ENCODE results near the gene OR6N2.

Gene OR6N2

GRCh38 chr1:158781104-158781503 is at the start of gene OR6N2:
TSS of gene OR6N2 (minus strand) at chr1:158781204. CDS start at chr1:158777635, 3,569 bp downstream.
- H3K4me3 ChIP-seq (replicated peaks; ENCODE audit: low read depth, low read length) = no peak within 1 kb of the TSS
- DNase-seq (ENCODE audit: extremely low read depth, low read depth) = no peak
- TF ChIP-seq CTCF (IDR thresholded peaks at IDR 0.05; ENCODE audit: low read depth, low read length, missing control alignments) = no peak

- TF ChIP-seq CTCF (IDR thresholded peaks at IDR 0.05; ENCODE audit: low read depth, low read length, missing control alignments) = no peak
- DNase-seq (ENCODE audit: extremely low read depth, low read depth) = no peak
- no peak overlapping the region for H3K4me3 ChIP-seq (replicated peaks; ENCODE audit: low read depth, low read length)
Measured at GRCh38 chr1:158830074-158830677, 49.2 kb upstream of the OR6N2 start.

- no peak overlapping the region for H3K4me3 ChIP-seq (replicated peaks; ENCODE audit: low read depth, low read length)
- TF ChIP-seq CTCF (IDR thresholded peaks at IDR 0.05; ENCODE audit: low read depth, low read length, missing control alignments) = no peak
Measured at GRCh38 chr1:158821723-158822122, 40.7 kb upstream of the OR6N2 start.

GRCh38 chr1:158819461-158820443 is 38.7 kb upstream of the OR6N2 start:
- DNase-seq (ENCODE audit: extremely low read depth, low read depth) = no peak
- H3K4me3 ChIP-seq (replicated peaks; ENCODE audit: low read depth, low read length) = no peak overlapping the region
- TF ChIP-seq CTCF (IDR thresholded peaks at IDR 0.05; ENCODE audit: low read depth, low read length, missing control alignments) = no peak

More at GRCh38 chr1:158821723-158822122, 40.7 kb upstream of the OR6N2 start:
- DNase-seq (ENCODE audit: extremely low read depth, low read depth) = no peak

- no peak for TF ChIP-seq CTCF (IDR thresholded peaks at IDR 0.05; ENCODE audit: low read depth, low read length, missing control alignments)
- H3K4me3 ChIP-seq (replicated peaks; ENCODE audit: low read depth, low read length) = no peak overlapping the region
- no peak for DNase-seq (ENCODE audit: extremely low read depth, low read depth)
Measured at GRCh38 chr1:158818975-158819431, 38.0 kb upstream of the OR6N2 start.

- no peak overlapping the region for H3K4me3 ChIP-seq (replicated peaks; ENCODE audit: low read depth, low read length)
- DNase-seq (ENCODE audit: extremely low read depth, low read depth) = no peak
- TF ChIP-seq CTCF (IDR thresholded peaks at IDR 0.05; ENCODE audit: low read depth, low read length, missing control alignments) = no peak
Measured at GRCh38 chr1:158818560-158818959, 37.6 kb upstream of the OR6N2 start.

All from HFF-Myc (cell line).